HG02884 (cell line): ENCODE measurements around the gene RNF25.

Source experiments
- ATAC-seq: cut with Tn5 transposase; IDR thresholded peaks from one replicate; pipeline ENCODE4 v1.9.1; 2021; ENCODE audit warnings: mild to moderate bottlenecking, moderate library complexity; ENCODE audit not compliant: unreplicated experiment

The RNF25 gene

GRCh38 chr2:218627939-218628338 lies 43.9 kb downstream of the RNF25 start:
- no peak for ATAC-seq

GRCh38 chr2:218626369-218626768 lies 45.4 kb downstream of the RNF25 start:
- no peak for ATAC-seq

DNA sequence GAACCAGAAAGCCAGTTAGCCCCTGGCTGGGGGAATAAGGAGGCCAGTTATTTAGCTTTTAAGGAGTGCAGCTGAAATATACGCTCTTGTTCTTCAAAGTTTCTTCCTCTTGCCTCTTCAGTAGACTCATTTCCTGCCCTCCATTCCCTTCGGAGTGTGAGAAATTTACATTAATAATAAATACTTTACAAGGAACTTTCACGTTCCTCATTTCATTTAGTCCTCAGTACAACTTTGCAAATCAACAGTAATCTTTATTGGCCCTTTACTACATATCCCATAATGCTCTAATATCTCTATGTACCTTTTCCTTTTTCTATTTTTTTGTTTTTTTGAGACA lies 48.5 kb downstream of the RNF25 start:
- ATAC-seq = no peak

DNA sequence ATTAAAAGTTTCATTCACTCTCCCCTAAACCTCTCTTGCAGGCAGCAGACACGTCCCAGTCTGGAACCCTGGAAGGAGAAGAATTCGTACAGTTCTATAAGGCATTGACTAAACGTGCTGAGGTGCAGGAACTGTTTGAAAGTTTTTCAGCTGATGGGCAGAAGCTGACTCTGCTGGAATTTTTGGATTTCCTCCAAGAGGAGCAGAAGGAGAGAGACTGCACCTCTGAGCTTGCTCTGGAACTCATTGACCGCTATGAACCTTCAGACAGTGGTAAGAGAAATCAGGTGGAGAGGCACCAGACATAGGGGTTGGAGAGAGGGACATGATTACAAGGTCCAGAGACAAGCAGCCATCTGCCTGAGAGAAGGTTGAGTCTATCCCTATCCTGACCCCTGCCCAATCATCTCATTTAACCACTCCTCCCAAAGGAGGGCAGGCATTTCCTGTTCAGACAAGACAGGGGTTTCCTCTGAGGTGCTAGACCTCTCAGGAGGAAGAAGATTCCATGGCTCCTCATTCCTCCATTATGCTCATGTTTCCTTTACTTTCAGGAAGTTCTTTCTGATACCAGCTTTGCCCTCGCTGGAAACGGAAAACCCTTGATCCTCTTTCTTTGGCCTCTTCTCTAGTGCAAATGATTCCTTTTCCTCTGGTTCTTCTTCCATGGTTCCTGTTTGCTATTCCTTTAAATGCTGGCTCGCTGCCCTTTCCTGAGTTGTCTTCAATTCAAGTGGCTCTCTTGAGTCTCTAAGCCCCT lies 49.0 kb downstream of the RNF25 start:
- ATAC-seq = no peak

GRCh38 chr2:218621007-218621406 lies 50.8 kb downstream of the RNF25 start:
- ATAC-seq = no peak

DNA sequence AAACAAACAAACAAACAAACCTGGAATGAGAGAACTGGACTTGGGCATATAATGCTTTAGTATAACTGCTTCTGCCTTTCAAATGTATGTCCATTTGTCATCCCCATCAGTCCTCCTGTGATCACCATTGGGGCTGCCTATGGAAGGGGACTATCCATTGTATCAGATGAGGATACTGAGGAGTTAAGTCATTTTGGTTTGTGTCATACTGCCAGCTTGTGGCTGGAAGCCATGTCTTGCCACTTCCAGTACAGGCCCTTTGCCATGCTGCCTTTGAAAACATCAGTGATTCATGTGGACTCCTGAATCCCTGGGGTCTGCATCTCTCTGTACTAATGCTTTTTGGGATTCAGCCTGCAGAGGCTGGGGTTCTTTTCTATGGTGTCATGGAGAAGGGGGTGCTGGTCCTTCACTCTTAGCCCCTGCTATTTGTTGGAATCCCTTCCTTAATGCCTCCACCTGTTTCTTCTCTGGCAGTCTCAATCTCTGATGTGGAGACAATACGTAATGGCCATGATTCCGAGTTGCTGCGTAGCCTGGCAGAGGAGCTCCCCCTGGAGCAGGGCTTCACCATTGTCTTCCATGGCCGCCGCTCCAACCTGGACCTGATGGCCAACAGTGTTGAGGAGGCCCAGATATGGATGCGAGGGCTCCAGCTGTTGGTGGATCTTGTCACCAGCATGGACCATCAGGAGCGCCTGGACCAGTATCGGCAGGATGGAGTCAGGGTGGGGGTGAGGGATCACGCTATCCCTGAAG lies 53.5 kb downstream of the RNF25 start:
- ATAC-seq = no peak

DNA sequence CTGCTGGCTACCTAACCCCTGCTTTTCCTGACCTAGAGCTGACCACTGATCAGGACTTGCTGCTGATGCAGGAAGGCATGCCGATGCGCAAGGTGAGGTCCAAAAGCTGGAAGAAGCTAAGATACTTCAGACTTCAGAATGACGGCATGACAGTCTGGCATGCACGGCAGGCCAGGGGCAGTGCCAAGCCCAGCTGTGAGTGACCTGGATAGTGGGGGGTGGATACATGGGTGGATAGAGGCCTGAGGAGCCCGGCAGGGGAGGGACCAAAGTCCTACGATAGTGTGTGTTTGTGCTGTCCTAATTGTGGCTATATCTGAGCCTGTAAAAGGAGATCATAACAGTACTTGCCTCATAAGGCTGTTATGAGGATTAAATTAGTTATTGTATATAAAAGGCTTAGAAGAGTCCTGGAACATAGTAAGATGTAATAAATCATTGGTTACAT lies 55.9 kb downstream of the RNF25 start:
- no peak for ATAC-seq
